Choroid plexus epithelial cell (primary cell): ENCODE data around the gene BCL2L11.

ENCODE experiments used
- DNase-seq: peaks from one replicate; pipeline ENCODE4 v3.0.0-alpha.2; 2010; ENCODE audit warnings: low read depth
- H3K4me3 ChIP-seq: 2 replicates; pipeline ENCODE4 v1.5.1; 2011; ENCODE audit warnings: low read depth, mild to moderate bottlenecking, control low read depth, low read length, moderate library complexity
- TF ChIP-seq, protein P1 (sequence below): conservative IDR thresholded peaks from 2 replicates; pipeline ENCODE4 v1.5.1; 2011; ENCODE audit warnings: low read depth, mild to moderate bottlenecking, control low read depth, inconsistent platforms, low read length, moderate library complexity

Gene BCL2L11

DNA sequence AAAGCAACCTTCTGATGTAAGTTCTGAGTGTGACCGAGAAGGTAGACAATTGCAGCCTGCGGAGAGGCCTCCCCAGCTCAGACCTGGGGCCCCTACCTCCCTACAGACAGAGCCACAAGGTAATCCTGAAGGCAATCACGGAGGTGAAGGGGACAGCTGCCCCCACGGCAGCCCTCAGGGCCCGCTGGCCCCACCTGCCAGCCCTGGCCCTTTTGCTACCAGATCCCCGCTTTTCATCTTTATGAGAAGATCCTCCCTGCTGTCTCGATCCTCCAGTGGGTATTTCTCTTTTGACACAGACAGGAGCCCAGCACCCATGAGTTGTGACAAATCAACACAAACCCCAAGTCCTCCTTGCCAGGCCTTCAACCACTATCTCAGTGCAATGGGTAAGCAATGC lies 3.0 kb downstream of the BCL2L11 start:
- TF ChIP-seq, protein P1, sequence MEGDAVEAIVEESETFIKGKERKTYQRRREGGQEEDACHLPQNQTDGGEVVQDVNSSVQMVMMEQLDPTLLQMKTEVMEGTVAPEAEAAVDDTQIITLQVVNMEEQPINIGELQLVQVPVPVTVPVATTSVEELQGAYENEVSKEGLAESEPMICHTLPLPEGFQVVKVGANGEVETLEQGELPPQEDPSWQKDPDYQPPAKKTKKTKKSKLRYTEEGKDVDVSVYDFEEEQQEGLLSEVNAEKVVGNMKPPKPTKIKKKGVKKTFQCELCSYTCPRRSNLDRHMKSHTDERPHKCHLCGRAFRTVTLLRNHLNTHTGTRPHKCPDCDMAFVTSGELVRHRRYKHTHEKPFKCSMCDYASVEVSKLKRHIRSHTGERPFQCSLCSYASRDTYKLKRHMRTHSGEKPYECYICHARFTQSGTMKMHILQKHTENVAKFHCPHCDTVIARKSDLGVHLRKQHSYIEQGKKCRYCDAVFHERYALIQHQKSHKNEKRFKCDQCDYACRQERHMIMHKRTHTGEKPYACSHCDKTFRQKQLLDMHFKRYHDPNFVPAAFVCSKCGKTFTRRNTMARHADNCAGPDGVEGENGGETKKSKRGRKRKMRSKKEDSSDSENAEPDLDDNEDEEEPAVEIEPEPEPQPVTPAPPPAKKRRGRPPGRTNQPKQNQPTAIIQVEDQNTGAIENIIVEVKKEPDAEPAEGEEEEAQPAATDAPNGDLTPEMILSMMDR: no peak
- H3K4me3 ChIP-seq: no peak overlapping the region
- no peak for DNase-seq

DNA sequence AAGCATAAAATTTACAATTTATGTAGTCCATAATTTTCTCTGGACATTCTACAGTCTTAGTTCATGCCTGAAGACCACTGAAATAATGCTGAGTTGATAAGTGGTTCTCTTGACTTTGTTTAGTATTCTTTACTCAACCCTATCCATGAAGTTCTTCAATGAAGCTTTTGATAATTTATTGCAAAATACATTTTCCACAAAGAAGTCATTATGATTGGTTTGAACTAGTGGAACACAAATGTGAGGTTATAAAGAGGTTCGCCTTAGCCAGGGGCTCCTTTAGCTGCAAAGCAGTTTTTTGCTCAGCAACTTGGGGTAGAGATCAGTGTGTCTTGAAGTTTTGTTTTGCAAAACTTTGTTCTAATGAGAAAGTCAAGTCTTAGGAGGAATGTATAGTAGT lies 5.9 kb downstream of the BCL2L11 start:
- H3K4me3 ChIP-seq: no peak overlapping the region
- DNase-seq: no peak
- TF ChIP-seq, protein P1: no peak

DNA sequence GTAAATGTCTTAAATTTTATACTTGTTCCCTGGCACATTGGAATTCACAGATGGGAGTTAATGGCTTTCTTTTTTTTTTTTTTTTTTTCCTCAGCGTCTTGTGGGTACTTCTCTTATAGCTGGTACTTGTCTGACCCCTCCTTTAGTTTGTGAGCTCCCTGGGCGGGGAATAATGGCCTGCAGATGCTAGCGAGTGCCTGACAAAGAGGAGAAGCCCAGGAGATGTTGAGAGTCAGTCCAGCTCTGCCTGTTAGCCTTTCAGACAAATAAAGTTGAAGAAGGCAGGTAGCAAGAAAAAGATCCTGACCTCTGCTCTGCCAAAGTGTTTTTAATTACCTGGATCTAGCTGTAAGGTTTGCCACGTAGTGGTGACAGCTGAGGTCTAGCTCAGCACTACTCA lies 6.6 kb downstream of the BCL2L11 start:
- DNase-seq: no peak
- TF ChIP-seq, protein P1: no peak
- H3K4me3 ChIP-seq: no peak overlapping the region

DNA sequence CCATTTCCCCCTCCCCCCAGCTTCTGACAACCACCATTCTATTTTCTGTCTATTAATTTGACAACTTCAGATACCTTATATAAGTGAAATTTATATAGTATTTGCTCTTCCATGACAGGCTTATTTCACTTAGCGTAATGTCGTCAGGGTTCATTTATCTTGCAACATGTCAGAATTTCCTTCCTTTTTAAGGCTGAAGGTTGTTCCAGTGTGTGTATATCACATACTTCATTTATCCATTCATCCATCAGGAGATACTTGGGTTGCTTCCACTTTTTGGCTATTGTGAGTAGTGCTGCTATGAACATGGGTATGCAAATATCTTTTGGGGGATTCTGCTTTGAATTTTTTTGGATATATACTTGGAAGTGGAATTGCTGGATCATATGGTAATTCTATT lies 7.4 kb downstream of the BCL2L11 start:
- no peak for DNase-seq

DNA sequence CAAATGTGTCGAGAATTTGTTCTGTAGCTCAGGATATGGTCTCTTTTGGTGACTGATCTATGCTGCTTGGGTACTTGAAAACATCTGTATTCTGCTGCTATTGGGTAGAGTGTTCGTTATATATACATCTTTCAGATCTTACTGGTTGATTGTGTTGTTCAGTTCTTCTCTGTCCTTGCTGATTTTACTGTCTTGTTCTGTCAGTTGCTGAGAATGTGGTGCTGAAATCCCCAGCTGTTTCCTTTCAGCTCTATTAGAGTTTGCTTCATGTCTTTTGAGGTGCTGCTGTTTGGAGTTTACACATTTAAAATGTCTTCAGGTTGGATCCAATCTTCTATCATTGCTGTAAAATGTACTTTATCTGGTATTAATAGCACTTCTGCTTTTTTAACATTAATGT lies 12.9 kb downstream of the BCL2L11 start:
- TF ChIP-seq, protein P1: no peak
- H3K4me3 ChIP-seq: no peak overlapping the region
- DNase-seq: peak; percentile 22

More for the DNA sequence above, 7.4 kb downstream of the BCL2L11 start:
- no peak overlapping the region for H3K4me3 ChIP-seq
- TF ChIP-seq, protein P1: no peak

DNA sequence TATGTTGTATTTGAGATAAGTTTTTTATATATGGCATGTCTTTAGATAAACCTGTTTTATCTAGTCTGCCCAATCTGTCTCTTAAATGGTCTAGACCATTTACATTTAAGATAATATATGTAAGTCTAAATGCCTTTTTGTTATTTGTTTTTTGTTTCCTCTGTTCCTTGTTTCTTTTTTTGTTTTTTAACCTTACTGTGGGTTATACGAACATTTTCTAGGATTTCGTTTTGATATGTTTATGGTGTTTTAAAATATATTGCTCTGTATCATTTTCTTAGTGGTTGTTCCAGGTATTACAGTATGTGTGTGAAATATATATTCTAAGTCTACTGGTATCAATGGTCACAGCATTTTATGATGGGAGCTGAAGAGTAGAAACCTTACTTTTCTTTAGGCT lies 13.3 kb downstream of the BCL2L11 start:
- no peak overlapping the region for H3K4me3 ChIP-seq
- TF ChIP-seq, protein P1: no peak
- no peak for DNase-seq

DNA sequence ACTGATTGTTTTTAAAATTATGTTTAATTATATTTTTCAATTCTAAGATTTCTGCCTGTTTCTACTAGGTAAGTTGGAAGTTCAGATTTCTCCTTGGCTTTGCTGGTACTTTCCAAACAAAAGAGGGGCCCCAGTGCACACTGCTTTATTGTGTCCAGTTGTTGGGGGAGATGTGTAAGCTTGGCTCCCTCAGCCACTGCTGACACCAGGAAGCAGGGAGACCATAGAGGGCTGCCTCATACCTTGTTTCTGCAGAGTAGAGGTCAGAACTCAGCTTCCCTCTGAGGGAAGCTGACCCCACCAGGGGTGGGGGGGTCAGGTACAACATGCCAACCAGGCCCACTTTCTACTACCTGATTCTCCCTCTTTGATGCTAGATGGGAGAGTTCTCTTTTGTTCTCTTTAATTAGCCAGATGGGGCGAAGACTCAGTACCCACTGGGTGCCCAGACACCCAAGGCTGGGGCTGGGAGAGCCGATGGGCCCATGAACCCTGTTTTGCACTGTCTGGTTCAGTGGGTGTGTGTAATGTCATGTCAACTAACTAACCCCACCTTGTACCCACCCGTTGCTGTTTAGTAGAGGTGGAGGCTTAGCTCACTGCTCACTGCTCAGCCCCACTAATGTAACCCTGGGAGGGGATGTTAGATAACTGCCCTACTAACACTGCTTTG lies 14.7 kb downstream of the BCL2L11 start:
- no peak overlapping the region for H3K4me3 ChIP-seq
- no peak for DNase-seq
- TF ChIP-seq, protein P1: no peak
